ENCODE measurements around the gene PPP1R14D. TPM values are rescaled to one million over a fixed set of nuclear protein-coding genes. Genes with fewer than 3 reads are reported as not detected.

Gene PPP1R14D
- total RNA-seq, 1 experiment from 2014 or later: 2.5 TPM

Small RNA genes within 50 kb of the gene (small RNA-seq; reads per million reads assigned to genes)
- gene AC025166.1: not detected

Other genes starting within 250 kb of the PPP1R14D start
- 13.1 and 17.7 TPM in 2 replicates for gene KNL1, start 234.5 kb downstream of the PPP1R14D start, total RNA-seq (2014; rRNA removed; shearing (Covaris generic))
- 15.7 and 16.1 TPM in 2 replicates for gene RAD51, start 133.5 kb downstream of the PPP1R14D start, total RNA-seq (2014; rRNA removed; shearing (Covaris generic))
- gene RMDN3, start 73.5 kb downstream of the PPP1R14D start, total RNA-seq (2014; rRNA removed; shearing (Covaris generic)): 33.2 and 35.7 TPM in 2 replicates
- 327 and 329 TPM in 2 replicates for gene GCHFR, start 64.6 kb downstream of the PPP1R14D start, total RNA-seq (2014; rRNA removed; shearing (Covaris generic))
- 8.4 and 12.0 TPM in 2 replicates for gene C15orf62, start 58.7 kb downstream of the PPP1R14D start, total RNA-seq (2014; rRNA removed; shearing (Covaris generic))
- 66.0 and 68.6 TPM in 2 replicates for gene ZFYVE19, start 21.6 kb downstream of the PPP1R14D start, total RNA-seq (2014; rRNA removed; shearing (Covaris generic))
- gene DNAJC17, start 21.2 kb downstream of the PPP1R14D start, total RNA-seq (2014; rRNA removed; shearing (Covaris generic)): 47.9 and 53.5 TPM in 2 replicates
- gene SPINT1, start 15.3 kb upstream of the PPP1R14D start, total RNA-seq (2014; rRNA removed; shearing (Covaris generic)): 481 and 534 TPM in 2 replicates
- gene RHOV, start 45.5 kb upstream of the PPP1R14D start, total RNA-seq (2014; rRNA removed; shearing (Covaris generic)): 30.4 and 33.5 TPM in 2 replicates
- 66.8 and 75.8 TPM in 2 replicates for gene VPS18, start 65.7 kb upstream of the PPP1R14D start, total RNA-seq (2014; rRNA removed; shearing (Covaris generic))
- gene DLL4, start 100.6 kb upstream of the PPP1R14D start, total RNA-seq (2014; rRNA removed; shearing (Covaris generic)): 3.8 and 4.4 TPM in 2 replicates
- gene CHAC1, start 124.8 kb upstream of the PPP1R14D start, total RNA-seq (2014; rRNA removed; shearing (Covaris generic)): 13.6 and 16.6 TPM in 2 replicates